Measurements from ENCODE around the gene MTMR2. TPM values are rescaled to one million over a fixed set of nuclear protein-coding genes. Genes with fewer than 3 reads are reported as not detected.
A peak's percentile ranks its signal among the peaks of the same experiment; 100 is the strongest.

MTMR2 gene
- polyA plus RNA-seq, 3 donors: 1.9 to 5.1 (median 2.6) TPM

DNA sequence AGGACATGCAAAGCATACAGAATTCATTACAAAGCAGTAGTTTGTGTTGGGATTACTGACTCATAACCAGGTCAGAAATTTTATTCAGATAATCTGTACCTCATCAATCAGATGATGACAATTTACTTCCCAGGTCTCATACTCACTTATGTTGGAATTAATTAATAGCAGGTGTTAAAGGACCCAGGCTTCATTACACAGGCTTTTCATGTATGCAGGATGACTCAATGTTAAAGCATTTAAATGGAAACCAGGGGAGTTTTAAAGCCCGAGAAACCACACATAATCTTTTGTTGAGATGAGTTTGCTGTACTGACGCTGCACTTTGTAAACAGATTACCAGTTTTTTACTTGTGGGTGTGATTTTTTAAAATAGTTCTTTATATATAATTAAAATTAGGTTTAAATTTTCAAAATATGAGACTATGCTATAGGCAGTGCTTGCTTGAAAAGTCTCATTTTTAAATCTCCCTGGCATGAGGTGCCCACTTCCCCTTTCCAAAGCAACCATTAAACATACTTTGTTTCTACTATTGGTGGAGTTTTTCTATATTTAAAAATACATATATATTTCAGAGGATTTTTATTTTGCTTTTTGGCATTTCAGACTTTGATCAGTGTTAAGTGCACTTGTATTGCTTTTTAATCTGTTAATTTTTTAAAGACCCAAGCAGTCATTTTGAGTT, 92.6 kb downstream of the MTMR2 start:
- no peaks in the 10 kb centered on the region for H3K27me3 Mint-ChIP-seq (ENCODE audit: low read depth in 3 of 3)

DNA sequence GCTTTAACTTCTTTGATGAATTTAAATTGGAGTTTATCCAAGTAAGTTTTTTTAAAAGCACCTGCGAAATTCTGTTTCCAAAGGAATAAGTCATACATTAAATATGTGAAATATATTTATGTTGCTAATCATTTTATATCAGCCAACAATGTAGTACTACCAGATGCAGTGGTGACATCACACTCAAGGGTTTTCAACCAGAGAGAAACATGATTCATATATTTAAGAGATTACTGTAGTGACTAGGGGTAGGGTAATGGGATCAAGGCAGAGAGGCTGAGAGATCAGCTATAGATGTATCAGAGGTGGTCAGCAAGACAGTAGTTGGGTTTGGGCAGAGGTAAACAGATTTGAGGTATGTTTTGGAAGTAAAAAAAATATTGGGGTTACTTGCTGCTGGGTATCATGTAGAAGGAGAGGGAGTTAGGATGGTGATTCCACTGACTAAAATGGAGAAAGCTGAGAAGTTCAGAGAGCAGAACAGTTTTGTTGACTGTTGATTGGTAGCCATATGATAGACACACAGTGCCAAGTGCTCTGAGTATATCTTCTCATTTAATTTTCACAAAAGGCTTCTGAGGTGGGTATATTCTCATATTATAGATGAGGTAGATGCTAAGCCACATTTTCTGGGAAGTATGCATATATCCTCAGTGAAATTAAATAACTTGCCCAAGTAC, 94.2 kb downstream of the MTMR2 start:
- H3K4me1 ChIP-seq (ENCODE audit: control insufficient read depth in 1 of 2, insufficient read depth in 2 of 2, low read length in 2 of 2): no peaks in the 10 kb centered on the region
- H3K9ac ChIP-seq (ENCODE audit: insufficient read depth, low read length, poor library complexity, severe bottlenecking): no peak overlapping the region
- H3K4me3 ChIP-seq (replicated peaks in 1 of 3; ENCODE audit: low read depth in 2 of 3, low read length in 3 of 3): no peak overlapping the region
- H2AFZ ChIP-seq (ENCODE audit: insufficient read depth, low read depth, low read length, poor library complexity, severe bottlenecking): no peak overlapping the region
- no peaks in the 10 kb centered on the region for H3K9me3 ChIP-seq (replicated peaks in 1 of 2; ENCODE audit: control insufficient read depth in 1 of 2, insufficient read depth in 1 of 2, low read length in 2 of 2)
- Mint-ChIP-seq H3K27me3 (ENCODE audit: low read depth in 3 of 3) (no peaks in the 10 kb centered on the region), H3K36me3 (peaks cover 51 to 64% of the 10 kb centered on the region in 2 donors), H3K27ac (peak overlapping the region in 1 of 7 donors; percentile 4), H3K9me3 (no peaks in the 10 kb centered on the region), H3K4me3 (no peak overlapping the region), H3K4me1 (peaks cover 3% of the 10 kb centered on the region)
- H3K79me2 ChIP-seq (ENCODE audit: insufficient read depth, low read length): no peaks in the 10 kb centered on the region
- TF ChIP-seq, protein P1, sequence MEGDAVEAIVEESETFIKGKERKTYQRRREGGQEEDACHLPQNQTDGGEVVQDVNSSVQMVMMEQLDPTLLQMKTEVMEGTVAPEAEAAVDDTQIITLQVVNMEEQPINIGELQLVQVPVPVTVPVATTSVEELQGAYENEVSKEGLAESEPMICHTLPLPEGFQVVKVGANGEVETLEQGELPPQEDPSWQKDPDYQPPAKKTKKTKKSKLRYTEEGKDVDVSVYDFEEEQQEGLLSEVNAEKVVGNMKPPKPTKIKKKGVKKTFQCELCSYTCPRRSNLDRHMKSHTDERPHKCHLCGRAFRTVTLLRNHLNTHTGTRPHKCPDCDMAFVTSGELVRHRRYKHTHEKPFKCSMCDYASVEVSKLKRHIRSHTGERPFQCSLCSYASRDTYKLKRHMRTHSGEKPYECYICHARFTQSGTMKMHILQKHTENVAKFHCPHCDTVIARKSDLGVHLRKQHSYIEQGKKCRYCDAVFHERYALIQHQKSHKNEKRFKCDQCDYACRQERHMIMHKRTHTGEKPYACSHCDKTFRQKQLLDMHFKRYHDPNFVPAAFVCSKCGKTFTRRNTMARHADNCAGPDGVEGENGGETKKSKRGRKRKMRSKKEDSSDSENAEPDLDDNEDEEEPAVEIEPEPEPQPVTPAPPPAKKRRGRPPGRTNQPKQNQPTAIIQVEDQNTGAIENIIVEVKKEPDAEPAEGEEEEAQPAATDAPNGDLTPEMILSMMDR (IDR thresholded peaks at IDR 0.05): no peak
- no peaks in the 10 kb centered on the region for H3K27me3 ChIP-seq (ENCODE audit: control insufficient read depth in 2 of 2, insufficient read depth in 2 of 2, low read length in 2 of 2)
- no peak overlapping the region for H3K4me2 ChIP-seq (replicated peaks; ENCODE audit: extremely low read depth, low read length, poor library complexity, severe bottlenecking)
- H4K20me1 ChIP-seq (ENCODE audit: insufficient read depth, low read length): no peaks in the 10 kb centered on the region
- DNase-seq: no peak
- intact Hi-C loops (cut with micrococcal nuclease): loop anchor here (10.0 kb wide), 2 partner anchors 565 to 595 kb away; partner anchors contain the start of gene JRKL (in 2 of the 2)
- no peak overlapping the region for H3K27ac ChIP-seq (ENCODE audit: low read depth in 1 of 2, low read length in 2 of 2)
- no CpG with 5 or more reads among the region's 1 CpG for WGBS (ENCODE audit: insufficient coverage)
- peaks cover 52 to 96% of the 10 kb centered on the region in 2 donors for H3K36me3 ChIP-seq (replicated peaks in 1 of 2; ENCODE audit: control insufficient read depth in 1 of 2, insufficient read depth in 2 of 2, low read length in 2 of 2)

More for the DNA sequence above, 92.6 kb downstream of the MTMR2 start:
- no peaks in the 10 kb centered on the region for H4K20me1 ChIP-seq (ENCODE audit: insufficient read depth, low read length)
- intact Hi-C loops (cut with micrococcal nuclease): loop anchor here (10.0 kb wide), 2 partner anchors 563 to 593 kb away; partner anchors contain the start of gene JRKL (in 2 of the 2)
- H3K9ac ChIP-seq (ENCODE audit: insufficient read depth, low read length, poor library complexity, severe bottlenecking): no peak overlapping the region
- no CpG with 5 or more reads among the region's 2 CpGs for WGBS (ENCODE audit: insufficient coverage)
- H3K9me3 ChIP-seq (replicated peaks in 1 of 2; ENCODE audit: control insufficient read depth in 1 of 2, insufficient read depth in 1 of 2, low read length in 2 of 2): no peaks in the 10 kb centered on the region
- peaks cover 53 to 94% of the 10 kb centered on the region in 2 donors for H3K36me3 ChIP-seq (replicated peaks in 1 of 2; ENCODE audit: control insufficient read depth in 1 of 2, insufficient read depth in 2 of 2, low read length in 2 of 2)
- no peak overlapping the region for H2AFZ ChIP-seq (ENCODE audit: insufficient read depth, low read depth, low read length, poor library complexity, severe bottlenecking)
- peaks cover 45 to 51% of the 10 kb centered on the region in 2 donors for H3K36me3 Mint-ChIP-seq
- no peaks in the 10 kb centered on the region for H3K27me3 ChIP-seq (ENCODE audit: control insufficient read depth in 2 of 2, insufficient read depth in 2 of 2, low read length in 2 of 2)
- no peak overlapping the region for H3K4me2 ChIP-seq (replicated peaks; ENCODE audit: extremely low read depth, low read length, poor library complexity, severe bottlenecking)
- H3K79me2 ChIP-seq (ENCODE audit: insufficient read depth, low read length): no peaks in the 10 kb centered on the region
- TF ChIP-seq, protein P1 (IDR thresholded peaks at IDR 0.05): no peak
- peak overlapping the region in 1 of 7 donors; percentile 35 for H3K27ac Mint-ChIP-seq
- DNase-seq: no peak
- no peak overlapping the region for H3K4me3 ChIP-seq (replicated peaks in 1 of 3; ENCODE audit: low read depth in 2 of 3, low read length in 3 of 3)
- no peak overlapping the region for H3K4me3 Mint-ChIP-seq
- no peak overlapping the region for H3K27ac ChIP-seq (ENCODE audit: low read depth in 1 of 2, low read length in 2 of 2)
- no peaks in the 10 kb centered on the region for H3K9me3 Mint-ChIP-seq
- no peaks in the 10 kb centered on the region for H3K4me1 ChIP-seq (ENCODE audit: control insufficient read depth in 1 of 2, insufficient read depth in 2 of 2, low read length in 2 of 2)
- peaks cover 3% of the 10 kb centered on the region for H3K4me1 Mint-ChIP-seq

Data from CD14-positive monocyte (primary cell).